MCF 10A (cell line): Measurements from ENCODE around the gene PNMA5. TPM values are rescaled to one million over a fixed set of nuclear protein-coding genes. Genes with fewer than 3 reads are reported as not detected.

ENCODE experiments used
- BruUV-seq: library from RNA; stranded (reverse); fragments of 400-500 nt; replicated peaks from 2 replicates; lab custom pipeline; 2021; lab: Mats Ljungman, UMichigan
- CTCF ChIA-PET: fragments of 300-600 bp; sonication (Branson Sonifier 250); formaldehyde crosslinking; extraction: SDS; loops from one replicate; lab custom pipeline; 2021; ENCODE audit warnings: antibody characterized with exemption, inconsistent platforms; lab: Yijun Ruan, JAX
- POLR2A ChIA-PET: fragments of 300-600, 350-650 bp; sonication (Branson Sonifier 250); formaldehyde crosslinking; extraction: SDS; loops from one replicate; lab custom pipeline; 2020; ENCODE audit warnings: antibody characterized with exemption, inconsistent platforms; lab: Yijun Ruan, JAX
- DNase-seq: peaks from one replicate; pipeline ENCODE4 v3.0.0-alpha.2; 2018; ENCODE audit not compliant: unreplicated experiment
- H3K27ac Mint-ChIP-seq: one replicate; pipeline ENCODE4 v1.8.0; 2022; ENCODE audit warnings: mild to moderate bottlenecking, low read depth, mixed read lengths; ENCODE audit not compliant: unreplicated experiment
- H3K27me3 Mint-ChIP-seq: one replicate; pipeline ENCODE4 v1.8.0; 2022; ENCODE audit warnings: mixed read lengths; ENCODE audit not compliant: insufficient read depth, unreplicated experiment
- H3K36me3 Mint-ChIP-seq: one replicate; pipeline ENCODE4 v1.8.0; 2022; ENCODE audit warnings: mild to moderate bottlenecking, moderate library complexity, mixed read lengths; ENCODE audit not compliant: insufficient read depth, unreplicated experiment
- H3K4me1 Mint-ChIP-seq: one replicate; pipeline ENCODE4 v1.8.0; 2022; ENCODE audit warnings: mixed read lengths; ENCODE audit not compliant: insufficient read depth, unreplicated experiment
- H3K4me3 Mint-ChIP-seq: one replicate; pipeline ENCODE4 v1.8.0; 2022; ENCODE audit warnings: mild to moderate bottlenecking, moderate library complexity, mixed read lengths; ENCODE audit not compliant: unreplicated experiment
- H3K9me3 Mint-ChIP-seq: one replicate; pipeline ENCODE4 v1.8.0; 2022; ENCODE audit warnings: mixed read lengths; ENCODE audit not compliant: unreplicated experiment
- intact Hi-C: fragments of 100-400 bp; cut with micrococcal nuclease; formaldehyde crosslinking; loops from 2 replicates; pipeline ENCODE4 v1.14.1; 2022
- total RNA-seq: library from RNA; stranded (reverse); gene quantifications from 2 replicates; pipeline ENCODE4 v1.2.3, GENCODE V29; 2022
- TF ChIP-seq, protein P1 (sequence below): fragments of 200-600 bp; IDR thresholded peaks from one replicate; pipeline ENCODE4 v1.8.0; 2022; ENCODE audit warnings: antibody characterized with exemption, mild to moderate bottlenecking; ENCODE audit not compliant: unreplicated experiment

PNMA5 gene
- total RNA-seq, 1 experiment from 2014 or later: not detected

DNA sequence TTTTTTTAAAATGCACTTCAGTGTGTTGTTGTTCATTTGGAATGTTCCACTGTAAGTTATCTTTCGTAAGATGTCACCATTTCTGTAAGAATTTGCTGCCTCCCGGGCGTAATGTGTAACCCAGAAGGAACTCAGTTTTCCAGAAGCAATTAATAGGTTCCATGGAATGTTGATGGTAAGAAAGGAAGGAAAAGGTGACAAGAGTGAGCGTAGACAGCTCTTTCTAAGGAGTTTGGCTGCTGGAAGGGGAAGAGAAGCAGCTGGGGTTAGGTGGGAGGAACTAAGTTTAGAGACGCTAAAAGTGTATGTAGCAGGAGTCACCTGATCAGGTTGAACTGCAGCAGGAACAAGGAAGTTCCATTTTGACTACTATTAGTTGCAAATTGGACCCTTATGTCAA, 35.9 kb downstream of the PNMA5 start:
- H3K9me3 Mint-ChIP-seq: no peaks in the 10 kb centered on the region
- H3K4me3 Mint-ChIP-seq: peak overlapping the region; percentile 72
- H3K27ac Mint-ChIP-seq: peak overlapping the region; percentile 83
- CTCF ChIA-PET: interaction anchor here (0.6 to 3.1 kb wide), 11 partner anchors 11 to 1576 kb away, joined by 3 to 13 read pairs (median 3); no protein-coding TSS in a partner anchor
- intact Hi-C loops: loop anchor here (5.0 kb wide), 1 partner anchor 579 kb away; no protein-coding TSS in a partner anchor
- DNase-seq: no peak
- TF ChIP-seq, protein P1, sequence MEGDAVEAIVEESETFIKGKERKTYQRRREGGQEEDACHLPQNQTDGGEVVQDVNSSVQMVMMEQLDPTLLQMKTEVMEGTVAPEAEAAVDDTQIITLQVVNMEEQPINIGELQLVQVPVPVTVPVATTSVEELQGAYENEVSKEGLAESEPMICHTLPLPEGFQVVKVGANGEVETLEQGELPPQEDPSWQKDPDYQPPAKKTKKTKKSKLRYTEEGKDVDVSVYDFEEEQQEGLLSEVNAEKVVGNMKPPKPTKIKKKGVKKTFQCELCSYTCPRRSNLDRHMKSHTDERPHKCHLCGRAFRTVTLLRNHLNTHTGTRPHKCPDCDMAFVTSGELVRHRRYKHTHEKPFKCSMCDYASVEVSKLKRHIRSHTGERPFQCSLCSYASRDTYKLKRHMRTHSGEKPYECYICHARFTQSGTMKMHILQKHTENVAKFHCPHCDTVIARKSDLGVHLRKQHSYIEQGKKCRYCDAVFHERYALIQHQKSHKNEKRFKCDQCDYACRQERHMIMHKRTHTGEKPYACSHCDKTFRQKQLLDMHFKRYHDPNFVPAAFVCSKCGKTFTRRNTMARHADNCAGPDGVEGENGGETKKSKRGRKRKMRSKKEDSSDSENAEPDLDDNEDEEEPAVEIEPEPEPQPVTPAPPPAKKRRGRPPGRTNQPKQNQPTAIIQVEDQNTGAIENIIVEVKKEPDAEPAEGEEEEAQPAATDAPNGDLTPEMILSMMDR: no peak
- peaks cover 20% of the 10 kb centered on the region for H3K27me3 Mint-ChIP-seq
- H3K4me1 Mint-ChIP-seq: peaks cover 4% of the 10 kb centered on the region
- no peaks in the 10 kb centered on the region for H3K36me3 Mint-ChIP-seq
- BruUV-seq: TSS peak; percentile 80
- POLR2A ChIA-PET: interaction anchor here (0.9 to 2.2 kb wide), 3 partner anchors 15 to 576 kb away, joined by 3 to 10 read pairs (median 3); no protein-coding TSS in a partner anchor

DNA sequence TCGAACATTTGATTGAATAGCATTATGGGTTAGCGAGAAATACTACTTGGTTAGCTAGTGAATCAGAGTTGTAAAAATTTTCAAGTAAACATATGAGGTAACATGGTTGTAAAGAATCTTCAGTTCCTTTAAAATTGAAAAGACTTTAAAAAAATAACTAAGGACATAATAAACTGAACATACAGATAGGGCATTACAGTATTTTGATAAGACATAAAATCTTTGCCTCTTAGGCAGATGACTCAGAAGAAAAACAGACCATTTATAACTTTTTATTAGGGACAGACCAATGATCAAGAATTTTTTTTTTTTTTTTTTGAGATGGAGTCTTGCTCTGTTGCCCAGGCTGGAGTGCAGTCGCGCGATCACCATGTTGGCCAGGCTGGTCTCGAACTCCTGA, 43.1 kb downstream of the PNMA5 start:
- H3K36me3 Mint-ChIP-seq: peaks cover 31% of the 10 kb centered on the region
- H3K4me3 Mint-ChIP-seq: no peak overlapping the region
- BruUV-seq: no TSS peak
- no peak for DNase-seq
- POLR2A ChIA-PET: no interaction called here
- peaks cover 46% of the 10 kb centered on the region for H3K27me3 Mint-ChIP-seq
- no peak overlapping the region for H3K27ac Mint-ChIP-seq
- H3K9me3 Mint-ChIP-seq: no peaks in the 10 kb centered on the region
- TF ChIP-seq, protein P1: no peak
- CTCF ChIA-PET: no interaction called here
- intact Hi-C loops: no loop called here
- no peaks in the 10 kb centered on the region for H3K4me1 Mint-ChIP-seq

DNA sequence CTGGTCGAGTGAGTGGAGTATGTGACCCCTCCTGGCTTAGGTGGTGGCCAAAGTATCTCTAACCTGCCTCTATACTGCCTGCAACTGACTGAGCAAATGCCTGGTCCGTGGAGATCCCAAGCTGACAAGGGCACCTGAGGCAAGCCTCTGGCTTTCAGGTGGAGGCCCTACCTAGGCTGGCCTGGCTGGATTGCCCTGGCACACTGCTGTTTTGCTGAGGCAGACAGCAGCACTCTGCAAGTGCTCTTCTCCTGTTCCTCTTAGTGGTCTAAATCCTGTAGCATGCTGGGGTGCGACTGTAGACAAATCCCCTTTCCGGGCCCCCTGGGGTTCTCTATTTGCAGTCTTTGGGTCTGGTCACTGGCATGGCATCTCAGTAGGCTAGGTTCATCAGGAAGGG, 44.8 kb downstream of the PNMA5 start:
- H3K9me3 Mint-ChIP-seq: no peaks in the 10 kb centered on the region
- H3K4me1 Mint-ChIP-seq: no peaks in the 10 kb centered on the region
- DNase-seq: no peak
- no TSS peak for BruUV-seq
- H3K4me3 Mint-ChIP-seq: no peak overlapping the region
- POLR2A ChIA-PET: no interaction called here
- H3K27me3 Mint-ChIP-seq: peaks cover 37% of the 10 kb centered on the region
- H3K36me3 Mint-ChIP-seq: peaks cover 31% of the 10 kb centered on the region
- H3K27ac Mint-ChIP-seq: no peak overlapping the region
- intact Hi-C loops: no loop called here
- CTCF ChIA-PET: no interaction called here
- TF ChIP-seq, protein P1: no peak

DNA sequence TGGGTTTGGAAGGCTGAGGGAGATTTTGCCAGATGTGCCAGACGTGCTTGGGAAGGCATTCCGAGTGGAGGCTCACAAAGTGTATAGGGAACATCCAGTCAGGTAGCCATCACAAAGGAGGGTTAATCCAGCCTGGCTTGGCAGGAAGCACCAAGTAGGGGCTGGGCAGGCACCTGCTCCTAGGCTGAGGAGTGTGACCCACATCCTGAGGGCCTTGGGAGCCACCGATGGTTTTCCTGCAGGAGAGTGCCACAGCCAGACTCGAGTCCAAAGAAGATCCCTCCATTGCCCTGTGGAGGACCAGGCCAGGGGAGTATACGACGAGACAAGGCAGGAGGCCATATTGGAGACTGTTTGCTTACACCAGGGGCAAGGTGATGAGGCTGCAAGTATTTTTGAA, 47.2 kb downstream of the PNMA5 start:
- BruUV-seq: no TSS peak
- H3K36me3 Mint-ChIP-seq: peaks cover 31% of the 10 kb centered on the region
- ChIA-PET CTCF (interaction anchor here (0.6 to 2.8 kb wide), 2 partner anchors 12 to 1911 kb away, joined by 3 to 13 read pairs; no protein-coding TSS in a partner anchor), POLR2A (no interaction called here)
- no peak for DNase-seq
- H3K27ac Mint-ChIP-seq: no peak overlapping the region
- intact Hi-C loops: no loop called here
- H3K4me3 Mint-ChIP-seq: no peak overlapping the region
- no peaks in the 10 kb centered on the region for H3K4me1 Mint-ChIP-seq
- H3K27me3 Mint-ChIP-seq: peaks cover 24% of the 10 kb centered on the region
- TF ChIP-seq, protein P1: no peak
- H3K9me3 Mint-ChIP-seq: no peaks in the 10 kb centered on the region
